ENCODE results near the gene CYP27A1.

The CYP27A1 gene

GRCh38 chr2:218807626-218808025, 25.7 kb downstream of the CYP27A1 start:
- no peak overlapping the region for H3K4me3 ChIP-seq (replicated peaks; ENCODE audit: low read depth, low read length)
- DNase-seq (ENCODE audit: low read depth): no peak
- no peak for TF ChIP-seq CTCF (IDR thresholded peaks at IDR 0.05; ENCODE audit: low read length, missing control alignments)

- no peak for TF ChIP-seq CTCF (IDR thresholded peaks at IDR 0.05; ENCODE audit: low read length, missing control alignments)
- H3K4me3 ChIP-seq (replicated peaks; ENCODE audit: low read depth, low read length): no peak overlapping the region
- no peak for DNase-seq (ENCODE audit: low read depth)
These were observed 27.6 kb downstream of the CYP27A1 start for GRCh38 chr2:218809515-218809914.

GRCh38 chr2:218810256-218810655, 28.3 kb downstream of the CYP27A1 start:
- no peak overlapping the region for H3K4me3 ChIP-seq (replicated peaks; ENCODE audit: low read depth, low read length)
- peak; percentile 26 for DNase-seq (ENCODE audit: low read depth)
- TF ChIP-seq CTCF (IDR thresholded peaks at IDR 0.05; ENCODE audit: low read length, missing control alignments): no peak

- no peak for TF ChIP-seq CTCF (IDR thresholded peaks at IDR 0.05; ENCODE audit: low read length, missing control alignments)
- peak; percentile 46 for DNase-seq (ENCODE audit: low read depth)
- H3K4me3 ChIP-seq (replicated peaks; ENCODE audit: low read depth, low read length): no peak overlapping the region
These were observed 29.4 kb downstream of the CYP27A1 start for GRCh38 chr2:218811382-218811781.

- DNase-seq (ENCODE audit: low read depth): no peak
- TF ChIP-seq CTCF (IDR thresholded peaks at IDR 0.05; ENCODE audit: low read length, missing control alignments): no peak
- H3K4me3 ChIP-seq (replicated peaks; ENCODE audit: low read depth, low read length): no peak overlapping the region
These were observed 30.3 kb downstream of the CYP27A1 start for GRCh38 chr2:218812096-218812815.

GRCh38 chr2:218812861-218813260, 30.9 kb downstream of the CYP27A1 start:
- no peak for DNase-seq (ENCODE audit: low read depth)
- no peak overlapping the region for H3K4me3 ChIP-seq (replicated peaks; ENCODE audit: low read depth, low read length)
- TF ChIP-seq CTCF (IDR thresholded peaks at IDR 0.05; ENCODE audit: low read length, missing control alignments): no peak

Data from fibroblast of pulmonary artery (primary cell).